Vagina (tissue), 2 donors: ENCODE measurements around the gene PPP1R12C. TPM values are rescaled to one million over a fixed set of nuclear protein-coding genes. Genes with fewer than 3 reads are reported as not detected.

Source experiments
- DNase-seq, 2 donors: peaks; one replicate each; pipeline ENCODE4 v3.0.0-alpha.2; 2017; ENCODE audit errors: extremely low spot score in 2 of 2
- H3K27ac ChIP-seq: fragments of 200-600 bp; sonication (generic); one replicate; pipeline ENCODE4 v1.5.1; 2019
- H3K27me3 ChIP-seq: fragments of 200-600 bp; sonication (generic); one replicate; pipeline ENCODE4 v1.5.1; 2019
- H3K36me3 ChIP-seq, 2 donors: fragments of 200-600 bp; sonication (generic); one replicate each; pipeline ENCODE4 v1.5.1; 2017 to 2019
- H3K4me1 ChIP-seq: fragments of 200-600 bp; sonication (generic); one replicate; pipeline ENCODE4 v1.5.1; 2019
- H3K4me3 ChIP-seq, 2 donors: fragments of 200-600 bp; sonication (generic); 1 replicate in 1 of 2; 2 replicates in 1 of 2; pipeline ENCODE4 v1.5.1; 2016 to 2019
- H3K9me3 ChIP-seq: fragments of 200-600 bp; sonication (generic); one replicate; pipeline ENCODE4 v1.5.1; 2019
- POLR2A ChIP-seq, 2 donors: fragments of 450-650 bp; IDR thresholded peaks; one replicate each; pipeline ENCODE4 v1.6.1; 2017; ENCODE audit warnings: antibody characterized with exemption in 2 of 2, mild to moderate bottlenecking in 2 of 2, moderate library complexity in 2 of 2
- POLR2AphosphoS5 ChIP-seq, 2 donors: sonication (generic); formaldehyde crosslinking; IDR thresholded peaks; one replicate each; pipeline ENCODE4 v1.9.0; 2017; ENCODE audit warnings: antibody characterized with exemption in 2 of 2, mild to moderate bottlenecking in 2 of 2, low read depth in 1 of 2; ENCODE audit not compliant: insufficient read depth in 1 of 2
- intact Hi-C: fragments of 100-400 bp; cut with DNase I; formaldehyde crosslinking; loops from one replicate; pipeline ENCODE4 v1.15.1; 2023
- total RNA-seq: library from RNA; depleted of rRNA; stranded (reverse); fragments of >200 nt; gene quantifications from one replicate; pipeline ENCODE4 v1.2.3, GENCODE V29; 2016
- TF ChIP-seq, protein P1 (sequence below), 3 experiments: fragments of 450-650 bp in 2 of 3; fragments of 200-600 bp in 1 of 3; sonication (generic) in 1 of 3; IDR thresholded peaks; one replicate each; pipeline ENCODE4 v1.5.1; 2017 to 2019; ENCODE audit warnings: antibody characterized with exemption in 3 of 3, mild to moderate bottlenecking in 2 of 3, moderate library complexity in 2 of 3

PPP1R12C gene
- total RNA-seq, 1 donor from 2014 or later, result 108 TPM

GRCh38 chr19:55145232-55145631 lies 27.8 kb upstream of the PPP1R12C start:
- intact Hi-C loops, result loop anchor here (10.0 kb wide), 2 partner anchors 270 to 360 kb away; no protein-coding TSS in a partner anchor
- TF ChIP-seq POLR2A (IDR thresholded peaks at IDR 0.05), result no peak
- TF ChIP-seq, protein P1, sequence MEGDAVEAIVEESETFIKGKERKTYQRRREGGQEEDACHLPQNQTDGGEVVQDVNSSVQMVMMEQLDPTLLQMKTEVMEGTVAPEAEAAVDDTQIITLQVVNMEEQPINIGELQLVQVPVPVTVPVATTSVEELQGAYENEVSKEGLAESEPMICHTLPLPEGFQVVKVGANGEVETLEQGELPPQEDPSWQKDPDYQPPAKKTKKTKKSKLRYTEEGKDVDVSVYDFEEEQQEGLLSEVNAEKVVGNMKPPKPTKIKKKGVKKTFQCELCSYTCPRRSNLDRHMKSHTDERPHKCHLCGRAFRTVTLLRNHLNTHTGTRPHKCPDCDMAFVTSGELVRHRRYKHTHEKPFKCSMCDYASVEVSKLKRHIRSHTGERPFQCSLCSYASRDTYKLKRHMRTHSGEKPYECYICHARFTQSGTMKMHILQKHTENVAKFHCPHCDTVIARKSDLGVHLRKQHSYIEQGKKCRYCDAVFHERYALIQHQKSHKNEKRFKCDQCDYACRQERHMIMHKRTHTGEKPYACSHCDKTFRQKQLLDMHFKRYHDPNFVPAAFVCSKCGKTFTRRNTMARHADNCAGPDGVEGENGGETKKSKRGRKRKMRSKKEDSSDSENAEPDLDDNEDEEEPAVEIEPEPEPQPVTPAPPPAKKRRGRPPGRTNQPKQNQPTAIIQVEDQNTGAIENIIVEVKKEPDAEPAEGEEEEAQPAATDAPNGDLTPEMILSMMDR (IDR thresholded peaks at IDR 0.05), result no peak

GRCh38 chr19:55141696-55142095 lies 24.3 kb upstream of the PPP1R12C start:
- Histone ChIP-seq H3K4me1 (peaks cover 9% of the 10 kb centered on the region), H3K9me3 (no peaks in the 10 kb centered on the region), H3K27me3 (peaks cover 4% of the 10 kb centered on the region), H3K4me3 (no peak overlapping the region), H3K36me3 (no peaks in the 10 kb centered on the region), H3K27ac (no peak overlapping the region)
- TF ChIP-seq, protein P1 (IDR thresholded peaks at IDR 0.05), result no peak
- TF ChIP-seq POLR2AphosphoS5 (IDR thresholded peaks at IDR 0.05; ENCODE audit: insufficient read depth in 1 of 2, low read depth in 1 of 2), result no peak
- no peak for TF ChIP-seq POLR2A (IDR thresholded peaks at IDR 0.05)
- intact Hi-C loops, result loop anchor here (10.0 kb wide), 2 partner anchors 273 to 363 kb away; no protein-coding TSS in a partner anchor
- no peak for DNase-seq

More at GRCh38 chr19:55145232-55145631, 27.8 kb upstream of the PPP1R12C start:
- no peaks in the 10 kb centered on the region for H3K36me3 ChIP-seq
- peaks cover 4% of the 10 kb centered on the region for H3K27me3 ChIP-seq
- no peaks in the 10 kb centered on the region for H3K9me3 ChIP-seq
- DNase-seq, result no peak
- H3K27ac ChIP-seq, result no peak overlapping the region
- H3K4me3 ChIP-seq, result no peak overlapping the region
- peaks cover 9% of the 10 kb centered on the region for H3K4me1 ChIP-seq

GRCh38 chr19:55137915-55138314 lies 20.5 kb upstream of the PPP1R12C start:
- Histone ChIP-seq H3K4me1 (no peaks in the 10 kb centered on the region), H3K36me3 (no peaks in the 10 kb centered on the region), H3K4me3 (no peak overlapping the region), H3K27me3 (no peaks in the 10 kb centered on the region), H3K27ac (no peak overlapping the region), H3K9me3 (no peaks in the 10 kb centered on the region)
- no peak for DNase-seq
- TF ChIP-seq POLR2A (IDR thresholded peaks at IDR 0.05), result no peak
- intact Hi-C loops, result no loop called here

DNA sequence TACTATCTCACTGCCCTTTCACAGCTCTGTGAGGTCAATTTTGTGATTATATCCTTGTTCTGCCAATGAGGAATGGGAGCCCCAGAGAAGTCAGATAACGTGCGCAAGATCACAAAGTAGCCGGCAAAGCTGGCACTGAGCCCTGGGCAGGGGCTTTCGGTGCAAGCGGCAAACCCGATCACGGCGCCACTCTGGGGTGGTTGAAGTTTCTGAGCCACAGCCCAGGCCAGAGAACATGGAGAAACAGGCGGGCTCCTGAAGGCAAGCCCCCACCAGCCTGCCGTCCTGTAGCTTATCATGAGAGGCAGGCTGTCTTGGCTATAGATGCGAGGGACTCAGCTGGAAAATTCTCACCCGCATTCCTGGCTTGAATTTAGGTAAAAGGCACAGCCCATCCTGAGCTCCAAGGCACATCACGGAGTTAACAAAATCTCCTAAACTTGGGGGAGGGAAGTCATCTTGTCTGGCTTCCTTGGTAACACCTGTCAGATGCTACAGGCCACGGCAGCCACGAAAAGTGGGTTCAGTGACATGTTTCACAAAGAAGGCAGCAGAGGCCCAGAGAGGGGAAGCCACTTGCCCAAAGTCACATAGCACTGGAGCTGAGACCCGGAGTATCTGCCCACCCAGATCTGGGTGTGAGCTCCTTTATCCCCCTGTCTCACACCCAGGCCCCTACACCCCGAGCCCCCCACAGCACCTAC lies 19.1 kb upstream of the PPP1R12C start:
- no peak overlapping the region for H3K27ac ChIP-seq
- H3K4me3 ChIP-seq, result no peak overlapping the region
- H3K36me3 ChIP-seq, result no peaks in the 10 kb centered on the region
- H3K9me3 ChIP-seq, result no peaks in the 10 kb centered on the region
- TF ChIP-seq POLR2A (IDR thresholded peaks at IDR 0.05), result no peak
- no peak for TF ChIP-seq POLR2AphosphoS5 (IDR thresholded peaks at IDR 0.05; ENCODE audit: insufficient read depth in 1 of 2, low read depth in 1 of 2)
- TF ChIP-seq, protein P1 (IDR thresholded peaks at IDR 0.05), result no peak
- no peaks in the 10 kb centered on the region for H3K27me3 ChIP-seq
- DNase-seq, result no peak
- H3K4me1 ChIP-seq, result no peaks in the 10 kb centered on the region
- intact Hi-C loops, result no loop called here

DNA sequence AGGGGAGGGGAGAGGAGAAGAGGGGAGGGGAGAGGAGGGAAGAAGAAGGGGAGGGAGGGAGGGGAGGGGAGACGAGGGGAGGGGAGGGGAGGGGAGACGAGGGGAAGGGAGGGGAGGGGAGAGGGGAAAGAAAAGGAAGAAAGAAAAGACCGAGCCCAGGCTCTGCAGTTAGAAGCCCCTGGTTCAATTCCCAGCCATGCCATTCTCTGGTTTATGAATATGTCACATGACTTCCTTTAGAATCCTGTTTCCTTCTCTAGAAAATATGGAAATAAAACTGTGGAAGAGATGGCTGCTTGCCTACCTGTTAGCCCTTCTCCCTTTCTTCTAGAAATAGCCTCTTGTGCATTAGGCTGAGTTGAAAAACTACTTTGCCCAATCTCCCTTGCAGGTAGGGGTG lies 17.3 kb upstream of the PPP1R12C start:
- no peaks in the 10 kb centered on the region for H3K4me1 ChIP-seq
- no peaks in the 10 kb centered on the region for H3K36me3 ChIP-seq
- DNase-seq, result no peak
- no peaks in the 10 kb centered on the region for H3K27me3 ChIP-seq
- H3K4me3 ChIP-seq, result no peak overlapping the region
- no peaks in the 10 kb centered on the region for H3K9me3 ChIP-seq
- H3K27ac ChIP-seq, result no peak overlapping the region
- intact Hi-C loops, result no loop called here
- TF ChIP-seq POLR2A (IDR thresholded peaks at IDR 0.05) (no peak), POLR2AphosphoS5 (IDR thresholded peaks at IDR 0.05; ENCODE audit: insufficient read depth in 1 of 2, low read depth in 1 of 2) (no peak)
- TF ChIP-seq, protein P1 (IDR thresholded peaks at IDR 0.05), result no peak
